ENCODE results near the gene CALHM6.

DNA sequence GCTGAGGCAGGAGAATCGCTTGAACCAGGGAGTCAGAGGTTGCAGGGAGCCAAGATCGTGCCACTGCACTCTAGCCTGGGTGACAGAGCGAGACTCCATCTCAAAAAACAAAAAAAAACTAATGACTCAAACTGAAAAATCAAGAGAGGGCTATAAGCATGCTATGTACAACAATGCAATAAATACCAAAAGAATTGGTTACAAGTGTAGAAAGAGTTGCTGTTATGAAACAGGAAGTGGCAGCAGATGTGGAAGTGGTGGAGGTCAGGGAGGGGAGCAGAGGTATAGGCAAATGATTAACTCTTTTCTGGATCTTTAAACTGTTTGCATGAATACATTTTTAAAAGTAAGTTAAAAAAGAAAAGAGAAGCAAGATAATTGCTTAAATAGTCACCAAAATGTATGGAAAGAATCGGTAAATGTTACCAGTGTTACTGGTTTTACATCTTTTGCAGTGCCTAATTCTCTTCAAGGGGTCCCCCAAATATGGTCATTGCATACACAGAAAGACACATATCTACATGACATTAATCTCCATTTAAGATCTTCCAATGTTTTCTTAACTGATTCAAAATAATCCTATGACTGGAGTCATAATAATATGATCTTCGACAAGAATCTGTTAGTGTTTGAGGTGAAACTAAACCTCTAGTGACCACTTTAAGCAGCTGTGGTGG lies 15.0 kb downstream of the CALHM6 start:
- TF ChIP-seq, protein P1, sequence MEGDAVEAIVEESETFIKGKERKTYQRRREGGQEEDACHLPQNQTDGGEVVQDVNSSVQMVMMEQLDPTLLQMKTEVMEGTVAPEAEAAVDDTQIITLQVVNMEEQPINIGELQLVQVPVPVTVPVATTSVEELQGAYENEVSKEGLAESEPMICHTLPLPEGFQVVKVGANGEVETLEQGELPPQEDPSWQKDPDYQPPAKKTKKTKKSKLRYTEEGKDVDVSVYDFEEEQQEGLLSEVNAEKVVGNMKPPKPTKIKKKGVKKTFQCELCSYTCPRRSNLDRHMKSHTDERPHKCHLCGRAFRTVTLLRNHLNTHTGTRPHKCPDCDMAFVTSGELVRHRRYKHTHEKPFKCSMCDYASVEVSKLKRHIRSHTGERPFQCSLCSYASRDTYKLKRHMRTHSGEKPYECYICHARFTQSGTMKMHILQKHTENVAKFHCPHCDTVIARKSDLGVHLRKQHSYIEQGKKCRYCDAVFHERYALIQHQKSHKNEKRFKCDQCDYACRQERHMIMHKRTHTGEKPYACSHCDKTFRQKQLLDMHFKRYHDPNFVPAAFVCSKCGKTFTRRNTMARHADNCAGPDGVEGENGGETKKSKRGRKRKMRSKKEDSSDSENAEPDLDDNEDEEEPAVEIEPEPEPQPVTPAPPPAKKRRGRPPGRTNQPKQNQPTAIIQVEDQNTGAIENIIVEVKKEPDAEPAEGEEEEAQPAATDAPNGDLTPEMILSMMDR (conservative IDR thresholded peaks at IDR 0.05; ENCODE audit: low read depth, low read length) = no peak
- TF ChIP-seq EZH2 (IDR thresholded peaks at IDR 0.05; ENCODE audit: borderline replicate concordance, low read depth, low read length, poor library complexity, severe bottlenecking) = no peak

Data from A673 (cell line).